C4-2B (cell line): Measurements from ENCODE around the gene CHD2.
"Not testable (repeated sequence)": the region's sequence is repeated elsewhere in the genome, so short reads cannot be mapped to it uniquely, and the experiment has no call there.

Source experiments
- H3K27ac ChIP-seq: fragments of 450-650 bp; 2 replicates; pipeline ENCODE4 v1.5.1; 2017
- CTCF ChIP-seq: fragments of 450-650 bp; conservative IDR thresholded peaks from 2 replicates; pipeline ENCODE4 v1.5.1; 2017; ENCODE audit warnings: mild to moderate bottlenecking
- ZFX ChIP-seq: fragments of 450-650 bp; IDR thresholded peaks from 2 replicates; pipeline ENCODE4 v1.6.1; 2017

Gene CHD2

GRCh38 chr15:93035953-93036810, 136.1 kb downstream of the CHD2 start:
- TF ChIP-seq ZFX (no peak), CTCF (peak; percentile 91)
- no peak overlapping the region; the same call in 1 of the 2 replicates for H3K27ac ChIP-seq

- no peak for TF ChIP-seq CTCF
- TF ChIP-seq ZFX: no peak
- no peak overlapping the region for H3K27ac ChIP-seq
Measured at GRCh38 chr15:93036951-93037819, 137.1 kb downstream of the CHD2 start.

GRCh38 chr15:93037820-93038705, 137.9 kb downstream of the CHD2 start:
- TF ChIP-seq ZFX: no peak
- no peak for TF ChIP-seq CTCF
- no peak overlapping the region for H3K27ac ChIP-seq

- H3K27ac ChIP-seq: not testable (repeated sequence)
Measured at GRCh38 chr15:93039562-93040287, 139.6 kb downstream of the CHD2 start.

GRCh38 chr15:93040288-93041158, 140.4 kb downstream of the CHD2 start:
- H3K27ac ChIP-seq: no peak overlapping the region
- no peak for TF ChIP-seq ZFX
- TF ChIP-seq CTCF: no peak

GRCh38 chr15:93041159-93041547, 141.0 kb downstream of the CHD2 start:
- H3K27ac ChIP-seq: no peak overlapping the region
- TF ChIP-seq CTCF (no peak), ZFX (no peak)
